IPS DF 19.7 (cell line): Measurements from ENCODE around the gene LIMK1.
"Not testable (repeated sequence)": the region's sequence is repeated elsewhere in the genome, so short reads cannot be mapped to it uniquely, and the experiment has no call there.

Source experiments
- DNase-seq: peaks from one replicate; pipeline ENCODE4 v3.0.0-alpha.2; 2013; ENCODE audit warnings: low read depth, low spot score

Gene LIMK1

DNA sequence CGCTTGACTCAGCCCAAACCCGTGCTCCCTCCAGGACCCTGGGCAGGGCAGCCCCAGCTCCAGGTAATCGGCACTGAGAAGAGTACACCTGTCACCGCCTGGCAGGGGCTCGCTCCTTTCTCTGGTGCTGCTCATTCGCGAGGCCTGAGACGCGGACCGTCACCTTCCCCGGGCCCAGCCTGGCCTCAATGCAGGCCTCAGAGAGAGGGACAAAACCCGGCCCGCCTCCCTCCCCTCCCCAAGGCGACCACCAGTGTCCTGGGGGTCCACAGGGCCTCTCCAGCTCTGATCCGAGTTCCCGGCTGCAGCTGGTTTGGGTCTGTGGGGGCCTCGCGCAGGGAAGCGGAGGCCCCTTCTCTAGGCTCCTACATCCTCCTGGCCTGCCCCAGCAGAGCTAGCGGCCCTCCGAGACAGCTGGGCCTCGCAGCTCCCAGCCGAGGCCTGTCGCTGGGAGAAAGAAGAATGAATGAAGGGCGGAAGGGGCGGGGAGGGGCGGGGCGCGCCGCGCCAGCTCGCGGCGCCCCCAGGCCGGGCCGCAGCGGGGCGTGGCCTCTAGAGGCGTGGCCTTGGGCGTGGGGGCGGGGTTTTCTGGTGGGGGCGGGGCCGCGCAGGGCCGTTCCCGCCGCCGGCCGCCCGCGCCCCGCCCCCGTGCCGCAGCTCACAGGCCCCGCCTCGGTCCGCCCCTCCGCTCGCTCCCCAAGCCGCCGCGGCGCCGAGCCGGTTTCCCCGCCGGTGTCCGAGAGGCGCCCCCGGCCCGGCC, at the start of gene LIMK1:
TSS of gene LIMK1 (plus strand) at position 688 of the 760 bp plus-strand sequence. CDS start 187 bp downstream, outside the sequence.
- no peak for DNase-seq

GRCh38 chr7:74037609-74038008, 46.0 kb upstream of the LIMK1 start:
- no peak for DNase-seq

GRCh38 chr7:74038194-74038961, 45.2 kb upstream of the LIMK1 start:
- no peak for DNase-seq

DNA sequence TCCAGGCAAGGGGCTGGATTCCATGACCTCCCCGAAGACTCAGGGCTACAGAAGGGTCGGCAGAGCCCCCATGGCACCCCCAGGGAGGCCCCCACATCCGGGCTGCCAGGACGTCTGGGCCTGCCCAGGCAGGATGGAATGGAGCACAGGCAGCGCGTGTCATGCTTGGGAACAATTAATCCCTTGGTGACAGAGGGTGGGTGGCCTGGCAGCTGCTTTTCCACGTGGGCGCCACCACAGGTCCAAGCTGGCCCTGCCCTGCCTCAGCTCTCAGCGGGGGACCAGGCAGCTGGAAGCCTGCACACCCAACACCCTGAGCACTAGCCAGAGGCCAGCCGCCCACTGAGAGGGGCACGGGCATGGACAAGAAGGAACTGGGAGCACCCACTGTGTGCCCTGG, 44.3 kb upstream of the LIMK1 start:
- DNase-seq = no peak

GRCh38 chr7:74040101-74040790, 43.4 kb upstream of the LIMK1 start:
- no peak for DNase-seq

- DNase-seq = no peak
These were observed 42.6 kb upstream of the LIMK1 start for GRCh38 chr7:74040791-74041520.

DNA sequence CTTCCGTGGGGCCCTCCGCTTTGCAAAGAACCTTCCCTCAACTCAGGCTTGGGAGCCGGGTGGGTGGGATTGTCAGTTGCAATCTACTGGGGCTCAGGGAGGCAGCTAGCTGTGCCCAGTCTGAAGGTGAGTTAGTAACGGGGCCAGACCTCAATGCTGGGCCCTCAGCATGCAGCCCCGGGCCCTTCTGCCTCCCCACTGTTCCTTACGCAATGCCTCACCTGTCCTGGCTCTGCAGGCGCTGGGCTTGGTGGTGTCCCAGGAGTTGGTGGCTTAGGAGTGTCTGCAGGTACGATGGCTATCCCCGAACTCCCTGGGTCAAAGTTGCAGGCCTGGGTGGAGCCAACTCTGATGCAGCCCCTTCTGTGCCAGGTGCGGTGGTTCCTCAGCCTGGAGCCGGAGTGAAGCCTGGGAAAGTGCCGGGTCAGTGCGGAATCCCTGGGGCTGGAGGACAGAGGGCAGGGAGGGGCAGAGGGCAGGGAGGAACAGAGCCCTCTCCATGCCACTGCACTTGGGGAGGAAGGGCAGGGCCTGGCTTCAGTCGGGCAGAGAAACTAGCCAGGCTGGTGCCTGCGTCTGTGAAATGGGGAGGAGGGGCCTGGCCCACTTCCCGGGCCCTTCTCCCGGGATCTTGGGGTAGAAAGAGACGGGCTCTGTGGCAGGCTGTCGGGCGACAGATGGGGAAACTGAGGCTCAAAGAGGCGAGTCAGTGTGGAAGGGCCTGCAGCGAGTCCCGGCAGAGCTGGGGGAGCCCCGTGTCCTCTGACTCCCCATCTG, 40.7 kb upstream of the LIMK1 start:
- DNase-seq = no peak

DNA sequence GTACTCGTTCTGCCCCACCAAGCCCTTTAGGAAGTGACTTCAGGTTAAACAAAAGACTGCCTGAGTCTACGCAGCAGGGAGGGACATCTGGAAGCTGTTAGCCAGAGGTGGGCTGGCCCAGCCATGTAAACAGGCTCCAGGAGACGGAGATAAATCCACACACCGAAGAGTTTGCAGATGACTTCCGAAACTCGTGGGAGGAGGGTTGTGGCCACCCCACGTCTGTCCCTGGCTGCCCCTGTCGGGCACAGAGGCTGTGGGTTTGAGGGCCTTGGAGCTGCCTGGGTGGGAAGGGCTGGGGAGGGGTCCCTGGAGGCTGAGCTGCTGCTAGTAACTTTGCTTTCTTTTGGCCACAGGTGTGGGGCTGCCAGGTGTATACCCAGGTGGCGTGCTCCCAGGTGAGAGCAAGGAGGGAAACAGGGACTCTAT, 40.1 kb upstream of the LIMK1 start:
- DNase-seq = peak; percentile 76

DNA sequence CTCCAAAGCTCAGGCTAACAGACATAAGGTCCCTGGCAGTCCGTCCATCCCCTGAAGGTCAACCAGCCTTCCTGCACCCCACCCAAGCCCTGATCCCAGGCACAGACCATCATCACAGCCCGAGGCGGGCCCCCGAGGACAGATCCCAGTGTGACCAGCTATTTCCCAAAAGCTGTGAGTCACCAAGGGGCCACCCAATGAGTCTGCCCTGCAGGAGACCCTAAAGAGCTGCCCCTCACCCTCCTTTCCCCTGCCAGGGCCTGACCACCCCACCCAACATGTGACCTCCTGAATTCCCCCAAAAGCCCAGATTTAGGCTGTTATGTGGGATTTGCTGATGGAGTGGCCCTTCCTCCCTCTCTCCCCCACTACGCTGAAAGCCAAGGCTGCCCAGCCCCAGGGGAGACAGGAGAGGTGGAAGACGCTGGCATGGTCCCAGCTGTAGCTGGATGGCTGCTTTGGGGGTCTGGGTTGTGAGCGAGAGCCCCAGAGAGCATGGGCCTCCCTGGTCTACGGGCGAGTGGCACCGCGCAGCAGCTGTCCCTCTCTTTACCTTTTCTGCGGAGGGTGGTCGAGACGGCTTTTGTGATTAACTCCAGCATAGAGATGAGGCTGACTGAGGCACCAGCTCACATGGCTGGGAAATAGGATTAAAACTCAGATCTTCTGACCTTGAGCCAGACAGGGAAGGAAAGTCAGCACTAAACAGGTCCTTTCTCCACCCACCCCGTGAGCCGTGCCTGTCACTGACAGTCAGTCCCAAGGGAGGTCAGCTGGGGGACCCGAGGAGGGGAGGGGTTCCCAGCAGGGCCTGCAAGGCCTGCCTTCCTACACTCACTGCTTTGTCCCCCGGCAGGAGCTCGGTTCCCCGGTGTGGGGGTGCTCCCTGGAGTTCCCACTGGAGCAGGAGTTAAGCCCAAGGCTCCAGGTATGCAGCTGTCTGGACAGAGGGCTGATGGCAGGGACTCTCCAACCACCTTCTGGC, 38.9 kb upstream of the LIMK1 start:
- DNase-seq = no peak

- not testable (repeated sequence) for DNase-seq
These were observed 37.0 kb upstream of the LIMK1 start for GRCh38 chr7:74046581-74046980.

GRCh38 chr7:74047804-74048380, 35.7 kb upstream of the LIMK1 start:
- no peak for DNase-seq

DNA sequence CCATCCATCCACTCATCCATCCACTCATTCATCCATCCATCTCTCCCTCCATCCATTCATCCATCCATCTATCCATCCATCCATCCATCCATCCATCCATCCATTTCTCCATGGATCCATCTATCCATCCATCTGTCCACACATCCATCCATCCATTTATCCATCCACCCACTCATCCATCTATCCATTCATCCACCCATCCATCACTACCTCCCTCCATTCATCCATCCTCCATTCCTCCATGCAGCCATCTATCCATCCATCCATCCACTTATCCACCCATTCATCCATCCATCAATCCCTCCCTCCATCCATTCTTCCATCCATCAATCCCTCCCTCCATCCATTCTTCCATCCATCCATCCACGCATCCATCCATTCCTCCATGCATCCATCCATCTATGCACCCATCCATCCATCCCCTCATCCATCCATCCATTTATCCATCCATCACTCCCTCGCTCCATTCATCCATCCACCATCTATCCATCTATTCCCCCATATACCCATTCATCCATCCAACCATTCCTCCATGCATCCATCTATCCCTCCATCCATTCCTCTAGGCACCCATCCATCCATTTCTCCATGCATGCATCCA, 34.5 kb upstream of the LIMK1 start:
- no peak for DNase-seq

DNA sequence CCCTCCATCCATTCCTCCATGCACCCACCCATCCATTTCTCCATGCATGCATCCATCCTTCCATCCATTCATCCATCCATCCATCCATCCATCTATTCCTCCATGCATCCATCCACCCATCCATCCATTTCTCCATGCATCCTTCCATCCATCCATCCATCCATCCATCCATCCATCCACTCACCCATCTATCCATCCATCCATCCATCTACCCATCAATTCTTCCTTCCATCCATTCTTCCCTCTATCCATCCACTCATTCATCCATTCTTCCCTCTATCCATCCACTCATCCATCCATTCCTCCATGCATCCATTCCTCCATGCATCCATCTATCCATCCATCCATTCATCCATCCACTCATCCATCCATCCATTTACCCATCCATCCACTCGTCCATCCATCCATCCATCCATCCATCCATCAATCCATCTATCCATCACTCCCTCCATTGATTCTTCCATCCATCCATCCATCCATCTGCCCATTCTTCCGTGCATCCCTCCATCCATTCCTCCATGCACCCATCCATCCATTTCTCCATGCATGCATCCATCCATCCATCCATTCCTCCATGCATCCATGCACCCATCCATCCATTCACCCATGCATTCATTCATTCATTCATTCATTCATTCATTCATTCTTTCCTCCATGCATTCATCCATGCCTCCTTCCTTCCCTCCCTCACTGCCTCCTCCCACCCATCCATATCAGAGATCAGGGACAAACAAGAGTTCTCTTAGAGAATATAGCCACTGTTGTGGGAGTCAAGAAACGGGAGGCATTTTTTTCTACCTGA, 33.4 kb upstream of the LIMK1 start:
- no peak for DNase-seq

DNA sequence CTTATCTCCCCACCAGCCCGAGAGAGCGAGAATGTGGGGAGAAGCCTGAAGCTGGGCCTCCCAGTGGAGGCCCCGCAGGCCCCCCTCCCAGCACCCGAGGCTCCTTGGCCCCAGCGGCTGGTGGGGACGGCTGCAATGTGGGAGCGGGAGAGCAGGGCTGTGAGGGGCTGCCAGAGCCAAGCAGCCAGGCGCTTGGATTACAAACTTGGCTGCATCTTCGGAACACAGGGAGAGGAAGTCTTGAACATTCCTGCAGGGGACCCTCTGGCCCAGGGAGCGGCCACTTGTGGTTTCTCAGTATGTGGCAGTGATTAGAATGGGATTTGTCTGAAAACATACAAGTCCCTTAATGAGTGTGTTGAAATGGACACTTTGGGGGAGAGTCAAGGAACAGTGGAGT, 32.4 kb upstream of the LIMK1 start:
- DNase-seq = no peak

GRCh38 chr7:74051629-74052410, 31.8 kb upstream of the LIMK1 start:
- no peak for DNase-seq

GRCh38 chr7:74052628-74053027, 31.0 kb upstream of the LIMK1 start:
- no peak for DNase-seq

- DNase-seq = no peak
These were observed 29.9 kb upstream of the LIMK1 start for GRCh38 chr7:74053589-74054186.
